ENCODE data around the gene DNAAF9.

- no peak for TF ChIP-seq CTCF (conservative IDR thresholded peaks at IDR 0.05; ENCODE audit: low read length)
- no peak for TF ChIP-seq EZH2phosphoT487 (IDR thresholded peaks at IDR 0.05; ENCODE audit: borderline replicate concordance)
Measured at GRCh38 chr20:3403741-3404140, 3.7 kb downstream of the DNAAF9 start.

Data from Loucy (cell line).